Epithelial cell of proximal tubule (primary cell): ENCODE results near the gene XIRP2. TPM values are rescaled to one million over a fixed set of nuclear protein-coding genes. Genes with fewer than 3 reads are reported as not detected.
A peak's percentile ranks its signal among the peaks of the same experiment; 100 is the strongest.
"Not testable (repeated sequence)": the region's sequence is repeated elsewhere in the genome, so short reads cannot be mapped to it uniquely, and the experiment has no call there.

Experiments used
- DNase-seq: peaks from one replicate; pipeline ENCODE4 v3.0.0-alpha.2; 2011; ENCODE audit warnings: low read depth
- H3K4me3 ChIP-seq: 2 replicates; pipeline ENCODE4 v1.5.1; 2011; ENCODE audit warnings: low read depth, mild to moderate bottlenecking, low read length
- total RNA-seq: library from RNA; depleted of rRNA; stranded (reverse); fragments of >200 nt; gene quantifications from 2 replicates; pipeline ENCODE4 v1.2.3, GENCODE V29; 2015
- TF ChIP-seq, protein P1 (sequence below): conservative IDR thresholded peaks from 2 replicates; pipeline ENCODE4 v1.5.1; 2012; ENCODE audit warnings: low read depth, mild to moderate bottlenecking, low read length

XIRP2 gene
- total RNA-seq, 1 donor from 2014 or later = not detected

DNA sequence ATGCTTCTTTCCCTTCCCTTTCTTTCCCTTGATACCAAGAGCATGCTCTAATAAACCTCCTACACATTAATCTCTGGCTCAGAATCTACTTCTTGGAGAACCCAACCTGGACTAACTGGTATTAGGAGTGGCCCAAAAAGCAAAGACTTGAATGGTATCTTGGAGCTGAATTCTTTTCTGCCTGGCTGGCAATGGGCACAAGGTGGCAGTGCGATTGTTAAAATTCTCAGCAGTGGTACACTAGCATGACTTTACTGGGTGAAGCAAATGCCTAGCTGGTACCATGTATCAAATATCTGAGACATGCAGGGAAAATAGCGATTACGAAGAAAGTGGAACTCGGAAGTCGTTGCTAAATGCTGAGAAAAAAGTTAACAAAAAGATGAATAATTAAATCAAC, 376.1 kb downstream of the XIRP2 start:
- TF ChIP-seq, protein P1, sequence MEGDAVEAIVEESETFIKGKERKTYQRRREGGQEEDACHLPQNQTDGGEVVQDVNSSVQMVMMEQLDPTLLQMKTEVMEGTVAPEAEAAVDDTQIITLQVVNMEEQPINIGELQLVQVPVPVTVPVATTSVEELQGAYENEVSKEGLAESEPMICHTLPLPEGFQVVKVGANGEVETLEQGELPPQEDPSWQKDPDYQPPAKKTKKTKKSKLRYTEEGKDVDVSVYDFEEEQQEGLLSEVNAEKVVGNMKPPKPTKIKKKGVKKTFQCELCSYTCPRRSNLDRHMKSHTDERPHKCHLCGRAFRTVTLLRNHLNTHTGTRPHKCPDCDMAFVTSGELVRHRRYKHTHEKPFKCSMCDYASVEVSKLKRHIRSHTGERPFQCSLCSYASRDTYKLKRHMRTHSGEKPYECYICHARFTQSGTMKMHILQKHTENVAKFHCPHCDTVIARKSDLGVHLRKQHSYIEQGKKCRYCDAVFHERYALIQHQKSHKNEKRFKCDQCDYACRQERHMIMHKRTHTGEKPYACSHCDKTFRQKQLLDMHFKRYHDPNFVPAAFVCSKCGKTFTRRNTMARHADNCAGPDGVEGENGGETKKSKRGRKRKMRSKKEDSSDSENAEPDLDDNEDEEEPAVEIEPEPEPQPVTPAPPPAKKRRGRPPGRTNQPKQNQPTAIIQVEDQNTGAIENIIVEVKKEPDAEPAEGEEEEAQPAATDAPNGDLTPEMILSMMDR = peak; percentile 83
- no peak overlapping the region for H3K4me3 ChIP-seq
- DNase-seq = no peak

DNA sequence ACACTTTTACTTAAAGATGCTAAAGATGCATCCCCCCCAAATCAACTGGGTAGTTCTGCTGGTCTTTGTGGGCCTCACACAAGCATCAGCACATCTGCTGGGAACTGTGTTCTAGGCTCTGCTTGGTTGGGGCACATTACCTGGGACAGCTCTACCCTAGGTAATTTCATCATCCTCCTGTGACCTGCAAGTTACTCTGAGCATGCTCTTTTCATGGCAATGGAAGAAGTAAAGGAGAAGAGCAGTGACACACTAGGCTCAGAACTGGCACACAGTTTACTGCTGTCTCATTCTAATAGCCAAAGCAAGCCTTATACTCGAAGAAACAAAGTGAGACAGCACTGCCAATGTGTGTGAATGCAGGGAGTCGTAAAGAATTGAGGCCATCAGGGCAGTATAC, 376.7 kb downstream of the XIRP2 start:
- no peak for DNase-seq
- TF ChIP-seq, protein P1 = no peak
- H3K4me3 ChIP-seq = no peak overlapping the region

GRCh38 chr2:167265722-167266121, 377.4 kb downstream of the XIRP2 start:
- no peak for DNase-seq
- no peak overlapping the region for H3K4me3 ChIP-seq
- TF ChIP-seq, protein P1 = no peak

GRCh38 chr2:167268245-167268644, 380.0 kb downstream of the XIRP2 start:
- not testable (repeated sequence) for DNase-seq, H3K4me3 ChIP-seq

DNA sequence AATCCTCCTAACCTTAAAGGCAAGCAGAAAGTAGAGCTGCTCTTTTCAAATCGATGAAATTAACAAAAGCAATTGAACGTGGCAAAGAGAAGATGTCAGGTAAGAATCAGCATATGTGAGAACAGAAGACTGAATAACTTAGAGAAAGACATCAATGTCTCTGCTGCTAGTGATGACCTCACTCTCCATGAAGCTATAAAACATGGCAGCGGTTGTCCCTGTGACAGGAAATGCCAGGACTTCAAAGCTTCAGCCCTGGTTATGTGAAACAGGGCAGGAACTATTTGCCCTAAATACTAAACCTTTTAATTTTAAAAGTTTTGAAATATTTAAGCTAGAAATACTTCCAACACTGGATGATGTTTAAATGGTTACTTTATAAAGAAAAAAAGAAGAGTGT, 383.7 kb downstream of the XIRP2 start:
- no peak for DNase-seq
- H3K4me3 ChIP-seq = no peak overlapping the region
- TF ChIP-seq, protein P1 = no peak

- TF ChIP-seq, protein P1 = no peak
- H3K4me3 ChIP-seq = no peak overlapping the region
- DNase-seq = no peak
Observed at GRCh38 chr2:167275046-167275445, 386.8 kb downstream of the XIRP2 start.

GRCh38 chr2:167279810-167280209, 391.5 kb downstream of the XIRP2 start:
- TF ChIP-seq, protein P1 = no peak
- no peak overlapping the region for H3K4me3 ChIP-seq
- DNase-seq = no peak

DNA sequence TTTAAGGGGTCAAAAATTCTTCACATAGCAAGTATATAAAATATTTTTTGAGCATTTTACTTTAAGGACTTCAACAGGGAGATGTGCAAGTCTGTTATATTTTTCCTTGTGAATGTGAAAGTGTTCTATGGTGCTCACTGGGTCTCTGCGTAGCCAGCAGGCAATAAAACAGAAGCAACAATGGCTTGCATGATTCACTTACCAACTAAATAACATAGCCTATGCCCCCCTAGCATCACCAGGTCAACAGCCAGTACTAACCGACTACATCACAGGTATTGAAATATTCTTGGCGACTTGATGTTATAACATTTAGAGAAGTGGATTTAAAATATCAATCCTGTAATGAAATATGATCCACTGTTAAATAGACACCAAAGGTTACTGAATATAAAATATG, 398.9 kb downstream of the XIRP2 start:
- TF ChIP-seq, protein P1 = no peak
- DNase-seq = no peak
- H3K4me3 ChIP-seq = no peak overlapping the region
